ENCODE data around the gene MYZAP.
"Not testable (repeated sequence)": the region's sequence is repeated elsewhere in the genome, so short reads cannot be mapped to it uniquely, and the experiment has no call there.

The MYZAP gene

DNA sequence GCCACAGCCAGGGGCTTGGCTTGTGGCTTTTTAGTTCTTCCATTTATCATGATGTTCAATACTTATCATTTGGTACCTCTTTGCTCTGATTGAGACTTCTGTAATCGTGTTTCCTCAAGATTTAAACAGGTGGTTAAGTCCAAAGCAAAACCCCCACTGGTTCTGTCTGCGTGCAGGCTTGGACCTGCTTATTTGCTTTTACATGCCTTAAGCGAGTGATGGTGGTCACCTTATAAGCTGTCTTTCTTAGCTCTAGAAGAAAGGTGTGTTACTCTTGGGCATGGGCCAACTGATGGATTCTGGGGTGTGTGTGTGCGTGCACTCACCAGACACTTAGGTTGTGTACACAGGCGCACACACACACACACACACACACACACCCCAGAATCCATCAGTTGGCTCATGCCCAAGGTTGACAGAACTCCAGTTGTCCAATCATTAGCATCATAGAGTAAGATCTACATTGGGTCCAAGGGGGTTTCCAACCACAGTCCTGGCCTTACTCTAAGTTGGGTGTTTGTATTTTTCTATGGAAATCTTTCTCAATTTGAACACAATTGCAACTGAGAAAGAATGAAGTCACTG, 1.2 kb downstream of the MYZAP start:
- no peak for DNase-seq (ENCODE audit: low read depth)

DNA sequence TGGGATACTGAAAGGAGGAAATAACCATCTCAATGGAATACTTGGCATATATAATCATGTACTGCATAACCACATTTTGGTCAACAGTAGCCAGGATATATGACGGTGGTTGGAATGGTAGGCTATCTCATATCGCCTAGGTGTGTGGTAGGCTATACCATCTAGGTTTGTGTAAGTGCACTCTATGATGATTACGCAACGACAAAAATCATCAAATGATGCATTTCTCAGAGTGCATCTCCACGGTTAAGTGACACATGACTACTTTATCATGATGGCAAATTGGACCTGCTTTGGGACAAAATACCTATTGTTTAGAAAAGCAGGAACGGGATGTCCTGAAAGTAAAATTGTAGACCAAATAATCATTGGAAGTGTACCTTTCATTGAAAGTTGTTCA, 2.8 kb downstream of the MYZAP start:
- no peak for DNase-seq (ENCODE audit: low read depth)

DNA sequence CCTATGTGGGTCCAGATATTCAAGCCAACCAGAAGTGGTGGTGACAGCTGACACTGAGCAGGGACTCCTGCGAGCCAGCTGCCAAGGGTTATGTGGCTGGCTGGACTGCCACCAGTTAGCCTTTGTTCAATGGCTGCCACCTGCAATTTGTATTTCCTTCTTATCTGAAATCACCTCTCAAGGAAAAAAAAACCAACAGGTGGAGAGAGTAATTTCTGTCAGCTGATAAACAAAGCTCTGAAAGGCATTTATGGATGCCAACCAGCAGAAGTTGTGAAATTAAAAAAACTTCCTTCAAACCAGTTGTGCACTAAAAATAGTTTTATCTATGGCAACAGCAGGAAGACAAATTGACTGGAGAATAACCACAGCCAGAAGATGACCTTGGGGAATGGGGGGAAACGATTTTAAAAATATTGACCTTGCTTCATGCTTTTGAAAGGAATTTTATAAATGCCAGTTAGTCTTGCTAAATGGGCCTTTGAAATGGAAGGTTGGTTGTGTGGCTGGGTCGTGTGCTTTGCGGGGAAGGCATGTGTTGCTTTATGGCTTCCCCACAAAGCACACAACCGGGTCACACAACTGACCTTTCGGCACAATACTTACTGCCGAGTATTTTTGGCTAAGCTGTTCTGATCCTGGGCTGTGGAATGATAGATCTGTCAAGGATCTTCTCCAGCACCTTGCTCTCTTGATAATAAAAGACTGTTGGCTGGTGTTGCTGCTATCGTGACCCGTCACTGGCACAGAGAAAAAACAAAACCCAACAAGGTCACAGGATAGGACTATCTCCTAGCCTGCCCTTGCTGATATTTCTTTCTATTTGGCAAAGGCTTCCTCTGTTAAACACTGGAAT, 3.5 kb downstream of the MYZAP start:
- DNase-seq (ENCODE audit: low read depth) = no peak

DNA sequence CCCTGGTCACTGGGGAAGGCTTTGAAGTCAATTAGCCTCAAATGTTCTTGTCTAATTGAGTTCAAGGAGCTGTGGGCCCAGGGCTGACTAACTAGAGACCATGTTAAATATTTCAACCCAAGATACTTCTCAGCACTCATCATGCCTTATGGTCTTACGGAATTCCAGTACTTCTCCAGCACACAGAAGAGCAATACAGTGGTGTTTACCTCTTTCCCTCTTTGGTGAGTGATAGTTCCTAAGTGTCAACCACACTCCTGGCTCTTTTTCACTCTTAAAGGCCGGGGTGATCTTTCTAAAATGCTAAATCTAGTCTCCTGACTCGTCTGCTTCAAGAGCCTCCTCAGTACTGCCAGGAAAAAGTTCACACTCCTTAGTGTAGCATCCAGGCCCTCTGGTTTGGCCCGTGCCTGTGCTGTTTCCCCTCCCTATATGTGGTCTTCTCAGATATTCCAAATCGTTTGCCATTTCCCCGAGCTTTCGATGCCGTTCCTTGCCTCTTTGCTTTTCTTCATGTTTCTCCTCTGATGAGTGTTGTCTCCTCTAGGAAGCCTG, 4.7 kb downstream of the MYZAP start:
- DNase-seq (ENCODE audit: low read depth) = no peak

DNA sequence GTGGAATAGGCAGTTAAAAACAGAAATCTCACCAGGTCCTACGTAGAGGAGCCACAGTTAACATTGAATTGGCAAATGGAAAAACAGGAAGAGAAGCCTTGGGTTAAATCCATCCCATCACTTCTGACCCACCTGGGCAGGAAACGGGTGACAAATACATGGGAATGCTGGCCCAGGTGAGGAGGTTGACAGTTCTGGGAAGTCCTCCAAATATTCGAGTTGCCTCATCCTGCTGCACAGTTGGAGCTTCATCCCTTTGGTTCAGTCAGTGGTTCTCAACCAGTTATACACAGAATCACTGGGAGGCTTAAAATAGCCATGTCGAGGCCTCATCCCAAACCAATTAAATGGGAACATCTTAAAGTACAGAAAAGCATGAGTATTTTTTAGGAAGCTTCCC, 5.3 kb downstream of the MYZAP start:
- no peak for DNase-seq (ENCODE audit: low read depth)

DNA sequence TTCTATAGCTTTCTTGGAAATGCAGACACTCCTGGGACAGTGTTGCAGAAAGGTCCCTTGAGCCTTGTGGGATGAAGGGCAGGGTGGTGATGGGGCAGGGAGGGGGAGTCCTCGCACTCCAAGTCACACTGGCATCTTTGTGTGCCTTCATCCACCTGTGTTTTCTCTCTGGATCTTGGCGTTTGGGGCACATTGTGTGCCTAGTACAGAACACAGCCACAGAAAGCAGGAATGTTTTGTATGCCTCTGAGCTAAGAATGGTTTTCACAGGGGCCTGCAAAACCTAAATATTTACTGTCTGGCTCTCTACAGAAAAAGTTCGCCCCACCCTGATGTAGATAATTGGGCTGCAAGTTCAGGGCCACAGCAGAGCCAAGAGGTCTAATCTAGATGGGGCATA, 5.7 kb downstream of the MYZAP start:
- DNase-seq (ENCODE audit: low read depth) = no peak

DNA sequence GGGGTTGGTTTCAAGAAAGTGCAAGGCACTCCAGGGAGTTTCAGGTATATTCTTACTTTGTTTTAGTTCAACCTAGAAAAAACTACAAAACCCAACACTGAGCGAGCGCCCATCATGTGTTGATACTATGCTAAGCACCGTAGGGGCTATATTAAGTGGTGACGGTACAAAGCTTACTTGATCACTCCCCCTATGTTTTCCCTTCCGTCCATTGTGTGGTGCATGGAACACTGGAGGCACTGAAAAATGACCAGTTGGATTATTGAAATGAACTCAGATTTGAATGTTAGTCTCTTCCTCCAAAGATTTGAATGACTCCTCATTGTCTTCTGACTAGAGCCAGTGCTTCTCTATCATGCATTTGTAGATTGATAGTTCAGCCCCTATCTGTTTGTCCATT, 6.6 kb downstream of the MYZAP start:
- DNase-seq (ENCODE audit: low read depth) = no peak

DNA sequence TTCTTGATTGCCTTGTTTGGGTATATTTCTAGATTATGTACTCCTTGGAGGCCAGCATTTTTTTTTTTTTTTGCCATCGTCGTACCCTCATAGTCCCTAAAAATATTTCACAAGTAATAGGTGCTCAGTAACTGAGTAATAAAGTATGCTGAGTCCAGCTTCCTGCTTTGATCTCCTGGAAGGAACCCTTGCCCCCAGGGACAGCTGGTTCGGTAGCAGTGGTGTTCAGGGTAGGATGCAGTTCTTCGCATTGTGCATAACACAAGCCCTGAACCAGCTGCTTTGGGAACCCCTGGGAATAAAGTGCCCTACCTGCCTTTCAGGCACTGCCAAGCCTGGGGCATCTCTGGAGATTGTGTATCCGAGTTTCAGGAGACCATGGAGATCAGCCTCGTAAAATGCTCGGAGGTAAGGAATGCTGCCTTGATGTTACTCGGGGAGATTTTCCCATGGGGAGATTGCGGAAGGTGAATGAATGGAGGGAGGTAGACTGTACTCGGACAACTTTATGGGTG, 7.6 kb downstream of the MYZAP start:
- no peak for DNase-seq (ENCODE audit: low read depth)

DNA sequence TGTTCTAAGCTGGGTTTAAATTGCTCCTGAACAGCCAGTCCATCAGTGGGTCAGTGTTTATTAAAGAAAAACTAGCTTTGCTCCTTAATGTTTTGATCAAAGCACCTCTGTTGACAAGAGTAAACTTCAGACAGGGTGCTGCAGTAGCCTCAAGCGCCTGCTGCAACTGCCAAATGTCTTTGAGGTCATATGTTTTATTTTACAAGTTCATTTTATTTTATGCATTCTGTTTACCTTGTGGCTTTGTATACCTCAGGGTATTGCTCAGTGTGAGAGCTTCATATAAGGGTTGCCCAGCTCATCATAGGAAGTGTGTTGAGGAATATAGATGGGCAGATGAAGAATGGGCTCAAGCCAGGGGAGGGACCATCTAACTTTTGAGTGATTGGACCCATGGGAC, 8.5 kb downstream of the MYZAP start:
- no peak for DNase-seq (ENCODE audit: low read depth)

DNA sequence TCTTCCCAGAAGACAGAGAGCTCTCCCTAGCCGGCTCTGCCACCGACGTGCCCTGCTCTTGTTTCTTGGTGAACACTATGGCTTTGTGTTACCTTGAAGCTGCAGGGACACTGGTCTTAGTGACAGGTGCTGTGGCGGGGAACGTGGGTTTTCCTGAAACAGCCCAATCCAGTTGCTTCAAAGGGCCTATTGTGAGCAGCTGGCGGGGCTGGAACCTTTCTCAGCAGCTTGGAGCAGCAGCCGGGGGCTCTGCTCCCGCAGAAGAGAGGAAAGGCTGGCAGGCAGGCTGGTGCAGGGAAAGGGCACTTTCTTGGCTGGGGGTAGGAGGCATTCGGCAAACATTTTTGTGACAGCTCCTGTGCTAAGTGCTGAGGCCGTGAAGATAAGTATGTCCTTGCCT, 12.8 kb downstream of the MYZAP start:
- no peak for DNase-seq (ENCODE audit: low read depth)

DNA sequence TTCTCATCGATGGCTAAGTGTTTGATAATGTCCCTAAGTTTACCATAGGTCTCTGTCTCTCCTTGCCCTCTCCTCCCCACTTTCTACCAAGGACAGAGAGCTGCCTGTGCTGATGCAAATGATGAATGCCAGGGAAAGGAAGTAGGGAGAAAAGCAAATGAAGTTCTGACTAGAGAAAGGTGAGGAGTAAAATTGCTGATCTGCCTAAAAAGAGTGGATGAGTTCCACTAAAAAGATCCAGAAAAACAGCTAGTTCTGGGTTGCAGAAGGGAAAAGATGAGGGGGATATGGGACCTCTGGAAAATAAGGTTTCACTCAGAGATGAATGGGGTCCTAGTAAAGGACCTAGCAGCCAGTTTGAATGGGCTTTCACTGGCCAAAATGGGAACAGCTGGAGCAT, 13.8 kb downstream of the MYZAP start:
- no peak for DNase-seq (ENCODE audit: low read depth)

DNA sequence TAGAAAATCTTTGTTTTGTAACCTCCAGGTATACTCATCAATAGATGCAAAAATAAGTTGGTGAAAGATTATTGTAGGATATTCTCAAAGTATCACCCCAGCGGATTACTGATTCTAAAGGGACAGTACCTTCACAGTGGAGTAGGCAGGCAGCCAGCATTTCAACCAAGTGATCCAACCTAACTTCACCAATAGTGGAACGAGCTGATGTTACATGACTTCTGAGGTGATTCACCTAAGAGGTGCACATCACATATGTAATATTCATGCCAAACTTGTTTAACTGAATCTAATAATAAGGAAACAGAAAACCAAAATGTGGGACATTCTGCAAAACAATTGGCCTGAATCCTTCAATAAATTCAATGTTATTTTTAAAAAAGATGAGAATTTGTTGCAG, 14.3 kb downstream of the MYZAP start:
- DNase-seq (ENCODE audit: low read depth) = no peak

DNA sequence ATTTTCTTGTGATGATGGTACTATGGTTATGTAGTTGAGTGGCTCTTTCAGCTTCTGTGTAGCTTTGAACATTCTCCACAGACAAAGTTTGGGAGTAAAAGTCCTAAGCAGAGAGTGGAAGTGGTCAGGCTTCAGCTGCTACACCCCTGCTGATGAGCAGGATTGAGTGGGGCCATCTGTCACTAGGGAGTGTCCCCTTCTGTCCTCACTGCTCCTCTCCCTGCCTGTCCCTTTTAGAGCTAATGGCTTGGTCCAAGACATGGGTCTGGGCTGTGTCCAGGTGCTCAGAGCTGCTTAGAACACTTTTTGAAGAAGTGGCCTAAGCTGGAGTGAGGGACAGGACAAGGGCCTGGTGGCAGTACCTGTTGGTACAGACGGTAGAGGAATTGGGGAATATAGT, 15.1 kb downstream of the MYZAP start:
- DNase-seq (ENCODE audit: low read depth) = no peak

DNA sequence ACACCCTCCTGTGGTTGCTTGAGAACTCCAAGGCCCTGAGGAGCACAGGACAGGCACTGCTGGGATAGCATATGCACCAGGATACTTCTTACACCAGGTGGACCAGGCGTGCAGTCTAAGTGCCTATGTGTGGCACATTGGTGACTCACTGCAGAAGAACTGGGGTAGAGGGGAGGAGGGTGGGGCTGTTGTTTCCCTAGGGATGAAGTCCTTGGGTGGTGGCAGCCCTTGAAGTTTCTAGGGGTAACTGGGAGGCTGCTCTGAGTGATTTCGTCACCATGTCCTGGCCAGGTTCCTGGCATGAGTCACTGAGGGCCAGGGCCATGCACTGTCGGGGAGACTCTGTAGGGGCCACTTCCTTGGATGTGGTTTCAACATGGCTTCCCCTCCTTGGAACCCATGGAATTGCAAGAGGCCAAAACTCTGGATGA, 15.9 kb downstream of the MYZAP start:
- DNase-seq (ENCODE audit: low read depth) = no peak

DNA sequence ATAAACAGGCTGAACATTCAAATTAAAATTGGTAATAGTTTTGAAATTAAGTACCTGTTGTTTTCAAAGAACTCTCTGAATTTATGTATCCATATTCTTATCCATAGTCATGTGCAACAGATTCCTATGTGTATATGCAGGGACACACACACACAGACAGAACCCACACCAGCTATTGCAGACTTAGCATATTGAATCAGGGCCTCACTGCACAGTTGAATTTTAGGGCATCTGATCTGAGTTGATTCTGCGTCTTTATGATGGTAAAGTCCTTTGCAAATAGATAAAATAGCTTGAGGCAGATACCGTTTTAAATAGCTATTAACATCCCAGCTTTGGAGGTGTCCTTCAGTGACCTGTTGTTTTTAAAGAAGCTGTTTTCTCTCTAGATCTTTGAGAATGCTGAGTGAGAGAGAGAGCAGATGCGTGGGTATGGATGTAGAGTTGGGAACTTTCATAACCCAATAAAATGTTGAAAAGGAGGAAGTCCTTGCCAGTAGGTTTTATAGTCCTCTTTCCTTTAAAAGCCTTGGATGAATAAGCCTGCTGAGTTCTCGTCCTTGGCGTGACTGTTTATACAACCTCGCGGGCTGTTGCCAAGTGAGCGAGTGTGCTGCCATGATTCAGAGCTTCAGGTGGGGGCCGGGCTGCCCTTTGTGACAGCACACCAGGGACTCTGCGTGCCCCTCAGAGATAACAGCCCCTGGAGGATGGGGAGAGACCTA, 18.3 kb downstream of the MYZAP start:
- DNase-seq (ENCODE audit: low read depth) = no peak

DNA sequence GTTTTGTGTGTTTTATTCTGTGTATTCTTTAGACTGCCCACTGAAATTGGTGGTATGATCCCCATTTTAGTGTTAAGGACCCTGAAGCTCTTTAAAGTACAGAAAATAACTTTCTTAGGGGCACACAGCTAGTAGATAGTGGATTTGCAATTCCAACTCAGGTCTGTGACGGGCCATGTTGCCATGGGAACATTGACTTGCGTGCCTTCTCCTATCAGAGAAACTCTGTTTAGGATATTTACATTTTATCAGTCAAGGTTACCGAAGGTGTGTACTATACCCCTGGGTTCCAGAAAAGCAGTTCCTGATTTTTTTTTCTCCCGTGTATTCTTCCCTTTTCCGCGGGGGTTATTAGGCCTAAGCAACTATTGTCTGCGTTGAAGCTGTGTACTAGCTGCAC, 19.4 kb downstream of the MYZAP start:
- no peak for DNase-seq (ENCODE audit: low read depth)

DNA sequence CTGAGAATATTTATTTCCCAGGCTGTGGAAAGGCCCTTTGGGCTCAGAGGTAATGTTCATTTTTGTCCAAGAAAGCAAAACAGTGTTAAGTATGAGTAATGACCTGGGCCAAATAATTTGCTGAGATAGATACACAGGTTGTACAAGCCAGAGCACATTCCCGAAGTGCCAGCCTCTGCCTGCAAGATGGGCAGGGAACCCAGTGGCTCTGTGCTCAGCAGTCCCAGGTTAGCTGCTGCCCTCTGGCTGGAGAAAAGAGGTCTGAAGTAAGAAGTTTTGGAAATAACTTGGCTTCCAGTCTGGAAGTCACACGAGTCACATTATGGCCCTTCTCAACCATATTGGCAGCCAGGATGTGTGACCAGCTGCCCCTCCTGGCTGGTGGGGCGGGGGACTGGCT, 20.2 kb downstream of the MYZAP start:
- DNase-seq (ENCODE audit: low read depth) = no peak

DNA sequence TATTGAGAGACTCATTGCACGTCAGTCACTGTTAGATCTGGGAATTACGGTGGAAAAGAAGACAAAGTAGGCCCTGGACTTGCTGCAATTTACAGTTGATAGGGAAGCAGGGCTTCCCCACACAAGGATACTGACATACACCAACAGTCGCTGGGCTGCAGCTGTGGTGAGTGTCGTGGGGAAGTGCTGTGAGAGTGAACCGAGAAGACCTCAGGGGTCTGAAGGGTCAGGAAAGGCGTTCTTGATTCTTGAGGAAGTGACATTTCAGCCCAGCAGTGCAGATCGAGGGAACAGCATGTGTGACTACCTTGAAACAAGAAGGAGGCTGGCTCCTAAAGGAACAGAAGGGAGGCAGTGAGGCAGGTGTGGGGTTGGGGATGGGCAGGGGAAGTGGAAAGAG, 22.5 kb downstream of the MYZAP start:
- no peak for DNase-seq (ENCODE audit: low read depth)

DNA sequence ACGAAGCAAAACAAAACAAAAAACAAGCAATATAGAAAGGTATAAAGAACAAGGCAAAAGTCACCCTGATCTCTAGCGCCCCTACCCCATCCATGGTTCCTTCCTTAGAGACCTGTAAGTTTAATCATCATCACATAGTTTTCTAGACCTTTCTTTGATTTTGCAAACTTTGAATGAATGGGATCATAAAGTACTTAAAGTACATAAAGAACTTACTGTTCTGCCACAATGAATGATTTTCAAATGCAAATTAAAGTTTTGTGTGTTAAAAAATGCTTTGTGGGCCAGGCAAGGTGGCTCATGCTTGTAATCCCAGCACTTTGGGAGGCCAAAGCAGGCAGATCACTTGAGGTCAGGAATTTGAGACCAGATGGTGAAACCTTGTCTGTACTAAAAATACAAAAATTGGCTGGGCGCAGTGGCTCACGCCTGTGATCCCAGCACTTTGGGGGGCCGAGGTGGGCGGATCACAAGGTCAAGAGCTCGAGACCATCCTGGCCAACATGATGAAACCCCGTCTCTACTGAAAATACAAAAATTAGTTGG, 24.3 kb downstream of the MYZAP start:
- not testable (repeated sequence) for DNase-seq (ENCODE audit: low read depth)

DNA sequence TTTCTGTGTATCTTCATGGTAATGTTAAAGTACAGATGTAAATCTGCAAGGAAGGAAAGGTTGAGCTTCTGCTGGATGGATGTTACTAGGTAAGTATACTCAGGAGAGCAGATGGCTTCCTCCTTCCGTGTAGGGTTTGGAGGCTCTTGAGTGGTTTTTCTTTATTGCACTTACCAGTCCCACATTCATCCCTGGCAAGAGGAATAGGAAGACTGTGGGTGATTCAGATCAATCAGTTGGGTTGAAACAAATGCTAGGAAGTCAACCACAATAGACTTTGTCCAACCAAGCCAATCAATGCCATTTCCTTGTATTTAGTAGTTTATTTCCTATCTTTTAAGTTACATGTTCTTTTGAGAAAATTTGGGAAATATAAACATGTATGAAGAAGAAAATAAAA, 26.6 kb downstream of the MYZAP start:
- no peak for DNase-seq (ENCODE audit: low read depth)

DNA sequence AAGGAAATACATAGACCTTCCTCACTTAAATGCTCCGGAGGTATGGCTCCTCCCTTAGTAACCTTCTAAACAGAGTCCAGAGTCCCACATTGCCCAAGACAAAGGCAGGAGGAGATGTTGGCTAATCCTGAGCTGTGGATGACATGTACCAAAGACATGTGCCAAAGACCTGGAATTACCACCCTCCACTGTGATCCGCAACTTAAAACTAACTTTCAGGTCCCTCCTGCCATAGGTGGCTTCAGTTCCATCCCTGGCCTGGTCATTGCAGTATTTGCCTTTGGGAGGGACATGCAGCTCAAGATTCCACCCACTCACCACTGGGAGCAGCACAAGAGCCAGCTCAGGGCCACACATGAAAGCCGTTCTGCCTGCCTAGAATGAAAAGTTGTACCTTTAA, 28.0 kb downstream of the MYZAP start:
- DNase-seq (ENCODE audit: low read depth) = no peak

DNA sequence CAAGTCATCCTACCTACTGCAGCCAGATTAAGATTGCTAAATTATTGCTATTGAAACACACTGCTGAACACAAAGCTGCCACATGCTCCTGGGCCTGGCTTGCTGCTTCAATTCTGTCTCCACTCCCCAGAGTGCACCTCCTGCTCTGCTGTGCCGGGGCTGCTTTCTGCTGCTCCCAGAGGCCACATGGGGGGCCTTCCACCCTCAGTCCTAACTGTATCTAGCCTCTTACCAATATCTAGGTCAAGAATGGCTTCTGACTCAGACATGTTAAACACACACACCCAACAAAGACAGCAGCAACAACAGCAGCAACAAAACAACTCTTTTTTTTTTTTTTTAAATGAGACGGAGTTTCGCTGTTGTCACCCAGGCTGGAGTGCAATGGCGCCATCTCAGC, 33.0 kb downstream of the MYZAP start:
- DNase-seq (ENCODE audit: low read depth) = no peak
